ENCODE results near the gene RUFY1.
"Not testable (repeated sequence)": the region's sequence is repeated elsewhere in the genome, so short reads cannot be mapped to it uniquely, and the experiment has no call there.

RUFY1 gene

DNA sequence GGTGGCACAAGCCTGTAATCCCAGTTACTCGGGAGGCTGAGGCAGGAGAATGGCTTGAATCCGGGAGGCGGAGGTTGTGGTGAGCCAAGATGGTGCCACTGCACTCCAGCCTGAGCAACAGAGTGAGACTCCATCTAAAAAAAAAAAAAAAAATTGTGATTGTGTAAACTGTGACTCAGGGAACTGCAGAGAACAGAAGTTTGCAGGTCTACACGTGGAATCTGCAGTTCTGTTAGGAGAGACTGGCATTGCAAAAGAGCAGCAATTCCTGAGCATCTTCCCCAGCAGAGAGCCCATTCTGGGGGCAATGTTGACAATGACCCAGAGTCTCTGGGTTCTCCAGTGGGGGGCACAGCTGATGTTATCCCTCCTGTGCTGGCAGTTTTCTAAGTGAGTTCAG, 91.4 kb downstream of the RUFY1 start:
- H3K4me3 ChIP-seq (ENCODE audit: low read depth, low read length) = not testable (repeated sequence)

DNA sequence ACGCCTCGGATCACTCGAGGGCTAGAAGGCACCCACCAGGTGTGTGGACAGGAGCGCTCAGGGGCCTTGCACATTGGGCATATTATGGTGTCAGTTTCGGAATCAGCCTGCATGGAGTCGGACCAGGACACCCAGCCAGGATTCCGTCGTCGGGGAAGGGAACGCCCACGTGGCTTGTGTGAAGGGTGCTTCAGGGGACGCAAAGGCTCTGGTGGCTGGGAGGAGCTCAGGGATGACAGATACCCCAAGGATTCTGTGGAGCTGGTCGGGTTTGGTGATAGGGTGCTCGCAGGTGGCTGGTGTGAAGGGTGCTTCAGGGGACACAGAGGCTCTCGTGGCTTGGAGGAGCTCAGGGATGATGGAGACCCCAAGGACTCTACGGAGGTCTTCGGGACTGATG, 92.3 kb downstream of the RUFY1 start:
- not testable (repeated sequence) for H3K4me3 ChIP-seq (ENCODE audit: low read depth, low read length)

- not testable (repeated sequence) for H3K4me3 ChIP-seq (ENCODE audit: low read depth, low read length)
Observed at GRCh38 chr5:179643141-179643920, 93.0 kb downstream of the RUFY1 start.

- H3K4me3 ChIP-seq (ENCODE audit: low read depth, low read length) = not testable (repeated sequence)
Observed at GRCh38 chr5:179644766-179645165, 94.4 kb downstream of the RUFY1 start.

GRCh38 chr5:179648410-179648809, 98.1 kb downstream of the RUFY1 start:
- TF ChIP-seq, protein P1, sequence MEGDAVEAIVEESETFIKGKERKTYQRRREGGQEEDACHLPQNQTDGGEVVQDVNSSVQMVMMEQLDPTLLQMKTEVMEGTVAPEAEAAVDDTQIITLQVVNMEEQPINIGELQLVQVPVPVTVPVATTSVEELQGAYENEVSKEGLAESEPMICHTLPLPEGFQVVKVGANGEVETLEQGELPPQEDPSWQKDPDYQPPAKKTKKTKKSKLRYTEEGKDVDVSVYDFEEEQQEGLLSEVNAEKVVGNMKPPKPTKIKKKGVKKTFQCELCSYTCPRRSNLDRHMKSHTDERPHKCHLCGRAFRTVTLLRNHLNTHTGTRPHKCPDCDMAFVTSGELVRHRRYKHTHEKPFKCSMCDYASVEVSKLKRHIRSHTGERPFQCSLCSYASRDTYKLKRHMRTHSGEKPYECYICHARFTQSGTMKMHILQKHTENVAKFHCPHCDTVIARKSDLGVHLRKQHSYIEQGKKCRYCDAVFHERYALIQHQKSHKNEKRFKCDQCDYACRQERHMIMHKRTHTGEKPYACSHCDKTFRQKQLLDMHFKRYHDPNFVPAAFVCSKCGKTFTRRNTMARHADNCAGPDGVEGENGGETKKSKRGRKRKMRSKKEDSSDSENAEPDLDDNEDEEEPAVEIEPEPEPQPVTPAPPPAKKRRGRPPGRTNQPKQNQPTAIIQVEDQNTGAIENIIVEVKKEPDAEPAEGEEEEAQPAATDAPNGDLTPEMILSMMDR (IDR thresholded peaks at IDR 0.05; ENCODE audit: low read depth, low read length) = no peak

GRCh38 chr5:179649166-179649703, 98.9 kb downstream of the RUFY1 start:
- not testable (repeated sequence) for H3K4me3 ChIP-seq (ENCODE audit: low read depth, low read length)

More at GRCh38 chr5:179648410-179648809, 98.1 kb downstream of the RUFY1 start:
- H3K4me3 ChIP-seq (ENCODE audit: low read depth, low read length) = no peak overlapping the region

- H3K4me3 ChIP-seq (ENCODE audit: low read depth, low read length) = not testable (repeated sequence)
Observed at GRCh38 chr5:179650245-179650644, 99.9 kb downstream of the RUFY1 start.

DNA sequence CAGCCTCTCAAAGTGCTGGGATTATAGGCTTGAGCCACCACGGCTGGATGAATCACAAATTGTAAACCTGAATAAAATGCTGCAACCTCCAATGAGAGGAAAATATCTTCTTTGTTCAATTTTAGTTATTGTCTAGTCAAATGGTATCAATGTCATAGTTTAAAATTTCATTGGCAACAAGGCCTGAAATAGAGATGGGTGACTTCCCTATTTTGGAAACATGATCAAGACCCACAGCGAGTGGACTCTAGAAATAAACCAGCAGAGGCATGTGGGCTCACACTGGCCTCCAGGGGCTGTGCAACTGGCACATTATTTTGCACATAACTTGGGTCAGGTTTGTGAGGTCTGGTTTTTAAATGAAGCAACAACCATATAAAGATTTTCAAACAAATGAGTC, 102.8 kb downstream of the RUFY1 start:
- not testable (repeated sequence) for H3K4me3 ChIP-seq (ENCODE audit: low read depth, low read length)

- not testable (repeated sequence) for H3K4me3 ChIP-seq (ENCODE audit: low read depth, low read length)
Observed at GRCh38 chr5:179657302-179658178, 107.2 kb downstream of the RUFY1 start.

DNA sequence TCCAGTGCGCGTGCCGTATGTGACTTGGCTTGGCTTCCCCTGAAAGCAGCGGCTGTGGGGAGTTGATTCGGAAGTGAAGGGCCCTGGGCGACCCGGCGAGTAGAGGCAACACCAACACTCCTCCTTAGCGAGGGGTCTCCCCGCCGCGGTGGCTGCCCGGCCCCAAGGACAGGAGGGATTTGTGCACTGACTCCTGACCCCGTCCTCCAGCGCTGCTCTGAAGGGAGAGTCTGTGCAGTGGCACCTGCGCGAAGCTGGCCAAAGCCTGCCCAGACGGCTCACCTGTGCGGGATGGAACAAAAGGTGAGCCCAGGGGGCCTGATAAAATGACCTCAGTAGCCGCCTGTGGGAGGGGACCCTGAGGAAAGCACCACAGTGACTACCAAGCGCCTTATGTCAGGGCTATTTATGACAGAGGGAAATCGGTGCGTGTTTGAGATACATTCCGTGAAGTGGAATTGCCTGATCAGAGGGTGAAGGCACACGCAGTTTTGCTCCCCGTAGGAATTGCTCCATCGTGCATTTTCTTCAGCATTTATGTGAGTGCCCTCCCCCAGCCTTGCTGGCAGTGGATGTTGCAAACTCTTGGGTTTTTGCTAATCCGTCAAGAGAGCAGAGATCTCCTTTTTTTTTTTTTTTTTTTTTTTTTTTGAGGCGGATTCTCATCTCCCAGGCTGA, 108.0 kb downstream of the RUFY1 start:
- H3K4me3 ChIP-seq (ENCODE audit: low read depth, low read length) = peak overlapping the region; percentile 69

Measured in WI38 (cell line).